Heart left ventricle (tissue), 16 donors: ENCODE measurements around the gene SHISA2. TPM values are rescaled to one million over a fixed set of nuclear protein-coding genes. Genes with fewer than 3 reads are reported as not detected.

Source experiments
- ATAC-seq, 4 donors: fragments of 200-7000 bp; cut with Tn5 transposase; one replicate each; pipeline ENCODE4 v1.9.1; 2020 to 2022; ENCODE audit warnings: moderate library complexity in 4 of 4, mild to moderate bottlenecking in 3 of 4, moderate number of reproducible peaks in 1 of 4
- DNase-seq, 5 donors: peaks; one replicate each; pipeline ENCODE4 v3.0.0-alpha.2; 2020
- H3K27ac ChIP-seq, 12 donors: fragments of 200-600 bp; sonication (generic) in 4 of 12; one replicate each; pipeline versions ENCODE4 v1.5.0 to v1.8.0; 2016 to 2022; ENCODE audit warnings: mild to moderate bottlenecking in 2 of 12
- H3K27me3 ChIP-seq, 9 donors: fragments of 200-600 bp; sonication (generic) in 2 of 9; one replicate each; pipeline versions ENCODE4 v1.5.1 to v1.8.0; 2016 to 2022; ENCODE audit warnings: mild to moderate bottlenecking in 3 of 9
- H3K36me3 ChIP-seq, 9 donors: fragments of 200-600 bp; sonication (generic) in 2 of 9; one replicate each; pipeline versions ENCODE4 v1.5.0 to v1.8.0; 2018 to 2022; ENCODE audit warnings: mild to moderate bottlenecking in 2 of 9
- H3K4me1 ChIP-seq, 12 donors: fragments of 200-600 bp; sonication (generic) in 4 of 12; one replicate each; pipeline versions ENCODE4 v1.5.0 to v1.8.0; 2016 to 2022; ENCODE audit warnings: mild to moderate bottlenecking in 3 of 12
- H3K4me3 ChIP-seq, 12 donors: fragments of 200-600 bp; sonication (generic) in 4 of 12; one replicate each; pipeline versions ENCODE4 v1.5.0 to v1.8.0; 2017 to 2022; ENCODE audit warnings: mild to moderate bottlenecking in 9 of 12, moderate library complexity in 4 of 12
- H3K9me3 ChIP-seq, 12 donors: fragments of 200-600 bp; sonication (generic) in 4 of 12; one replicate each; pipeline versions ENCODE4 v1.5.0 to v1.8.0; 2016 to 2022; ENCODE audit warnings: mild to moderate bottlenecking in 1 of 12
- POLR2A ChIP-seq, 2 donors: fragments of 450-650 bp; IDR thresholded peaks; one replicate each; pipeline ENCODE4 v1.6.1; 2017; ENCODE audit warnings: antibody characterized with exemption in 2 of 2, mild to moderate bottlenecking in 2 of 2, moderate library complexity in 2 of 2
- WGBS, 4 donors: extraction: QIAGEN DNeasy Blood & Tissue Kit in 2 of 4; methylation state at CpG; one replicate each; pipeline versions ENCODE4 v1.1.5 to v1.1.7; 2013 to 2018; 5-methylcytosine and 5-hydroxymethylcytosine counted together
- intact Hi-C, 10 donors: fragments of 100-400 bp; cut with DNase I; formaldehyde crosslinking; loops; one replicate each; pipeline versions ENCODE4 v1.11.1 to v1.14.2; 2022
- polyA plus RNA-seq, 2 donors: library from polyadenylated mRNA; stranded (reverse); fragments of 200-250 nt; gene quantifications; one replicate each; pipeline ENCODE4 v1.2.3, GENCODE V29; 2013
- total RNA-seq, 9 donors: library from RNA; depleted of rRNA in 2 of 9; stranded (reverse); fragments of >200 nt in 2 of 9; fragmentation: NEBNext Ultra II Directional in 3 of 9; extraction: Animal tissue kit (Norgen Biotek cat#: 25700) in 3 of 9; gene quantifications; one replicate each; pipeline versions ENCODE4 v1.1.0 to v1.2.4, GENCODE V29; 2016 to 2023
- TF ChIP-seq, protein P1 (sequence below), 12 donors: fragments of 200-600 bp; sonication (generic) in 4 of 12; IDR thresholded peaks; one replicate each; pipeline versions ENCODE4 v1.5.0 to v1.8.0; 2018 to 2022; ENCODE audit warnings: antibody characterized with exemption in 12 of 12, mild to moderate bottlenecking in 5 of 12
- donor health status: ischemic (EF 13 %, LVEDD 7.1; RV severe dilation, severe dysfunction).
- donor health status: healthy with polysubstance abuse.
- donor health status: DM: no; HTN: yes; CAD: no.
- donor health status: DM: no; HTN: no; CAD: no.
- donor health status: ischemic (EF 25% LVEDD 6.9; RV normal size, moderate dysfunction).
- donor health status: ischemic (EF 25% LVEDD 5.7; RV mildly dilated, moderate dysfunction).
- donor health status: healthy.
- donor health status: DM: yes; HTN: yes; CAD: no.
- donor health status: ischemic (EF 35%, LVEDD 5.7; RV mildly dilated, moderate dysfunction).
- donor health status: nonischemic (EF 11% LVEDD 7.7; RV severe dilation, severe dysfunction).
- donor health status: DM: yes; HTN: yes; CAD: no.
- donor health status: PGD.
- donor health status: ischemic (EF 29% LVEDD 5.4; RV normal size, mild dysfunction).
- donor health status: nonischemic (EF 23%, LVEDD 6.1; RV moderate dilation, normal function).

Gene SHISA2
- total and polyA plus RNA-seq, 11 donors: 0.08 to 0.72 (median 0.12) TPM; not detected in 1

DNA sequence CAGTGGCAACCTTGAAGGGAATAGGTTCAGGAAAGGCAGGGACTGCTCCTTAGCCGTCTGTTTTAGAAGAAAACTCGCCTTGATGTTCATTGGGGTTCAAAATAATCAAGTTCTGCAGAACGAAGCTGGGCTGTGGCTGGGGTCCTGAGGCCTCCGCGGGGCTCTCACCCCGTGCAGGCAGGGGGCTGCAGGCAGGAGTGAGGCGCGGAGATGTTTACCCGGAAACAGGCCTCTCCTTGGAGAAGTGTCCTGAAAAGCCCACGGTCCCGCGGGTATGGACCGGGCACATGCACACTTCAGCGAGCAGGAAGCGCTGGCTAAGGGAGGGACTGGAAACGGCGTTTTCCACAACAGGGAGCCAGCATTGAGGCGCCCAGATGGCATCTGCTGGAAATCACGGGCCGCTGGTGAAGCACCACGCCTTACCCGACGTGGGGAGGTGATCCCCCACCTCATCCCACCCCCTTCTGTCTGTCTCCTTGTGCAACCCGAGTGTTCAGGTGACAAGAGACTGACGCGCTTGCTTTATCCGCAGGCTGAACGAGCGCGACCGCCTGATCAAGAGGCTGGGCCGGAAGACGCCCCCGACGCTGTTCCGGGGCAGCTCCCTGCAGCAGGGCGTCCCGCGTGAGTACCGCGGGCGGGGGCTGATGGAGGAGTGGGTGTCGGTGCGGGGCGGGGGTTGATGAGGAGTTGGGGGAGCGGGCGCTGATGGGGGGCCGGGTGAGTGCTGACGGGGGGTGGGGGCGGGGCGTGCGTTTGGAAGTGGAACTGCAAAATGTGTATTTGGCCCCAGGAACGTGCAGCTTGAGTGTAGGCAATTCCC is 39.6 kb downstream of the SHISA2 start:
- no peaks in the 10 kb centered on the region for H3K36me3 ChIP-seq
- no peak overlapping the region for H3K27ac ChIP-seq
- H3K4me3 ChIP-seq: peak overlapping the region in 9 of 12 donors; percentile 20 to 52 (median 37)
- H3K4me1 ChIP-seq: peaks cover 0 to 29% (median 6%) of the 10 kb centered on the region in 12 donors
- peaks cover 0 to 9% (median 0%) of the 10 kb centered on the region in 12 donors for H3K9me3 ChIP-seq
- TF ChIP-seq POLR2A (IDR thresholded peaks at IDR 0.05): no peak
- TF ChIP-seq, protein P1, sequence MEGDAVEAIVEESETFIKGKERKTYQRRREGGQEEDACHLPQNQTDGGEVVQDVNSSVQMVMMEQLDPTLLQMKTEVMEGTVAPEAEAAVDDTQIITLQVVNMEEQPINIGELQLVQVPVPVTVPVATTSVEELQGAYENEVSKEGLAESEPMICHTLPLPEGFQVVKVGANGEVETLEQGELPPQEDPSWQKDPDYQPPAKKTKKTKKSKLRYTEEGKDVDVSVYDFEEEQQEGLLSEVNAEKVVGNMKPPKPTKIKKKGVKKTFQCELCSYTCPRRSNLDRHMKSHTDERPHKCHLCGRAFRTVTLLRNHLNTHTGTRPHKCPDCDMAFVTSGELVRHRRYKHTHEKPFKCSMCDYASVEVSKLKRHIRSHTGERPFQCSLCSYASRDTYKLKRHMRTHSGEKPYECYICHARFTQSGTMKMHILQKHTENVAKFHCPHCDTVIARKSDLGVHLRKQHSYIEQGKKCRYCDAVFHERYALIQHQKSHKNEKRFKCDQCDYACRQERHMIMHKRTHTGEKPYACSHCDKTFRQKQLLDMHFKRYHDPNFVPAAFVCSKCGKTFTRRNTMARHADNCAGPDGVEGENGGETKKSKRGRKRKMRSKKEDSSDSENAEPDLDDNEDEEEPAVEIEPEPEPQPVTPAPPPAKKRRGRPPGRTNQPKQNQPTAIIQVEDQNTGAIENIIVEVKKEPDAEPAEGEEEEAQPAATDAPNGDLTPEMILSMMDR (IDR thresholded peaks at IDR 0.05): no peak
- 21 to 34% (median 28%) methylated on average over 27 to 53 of the region's 53 CpGs for WGBS, 4 donors
- DNase-seq (peak in 1 of 5 donors; percentile 68), ATAC-seq (peak in 3 of 4 donors; percentile 39 to 58 (median 43))
- intact Hi-C loops: no loop called here
- H3K27me3 ChIP-seq: peaks cover 0 to 20% (median 7%) of the 10 kb centered on the region in 9 donors

GRCh38 chr13:26011208-26011573 is 40.6 kb downstream of the SHISA2 start:
- TF ChIP-seq, protein P1 (IDR thresholded peaks at IDR 0.05): no peak
- TF ChIP-seq POLR2A (IDR thresholded peaks at IDR 0.05): no peak
- intact Hi-C loops: no loop called here
- Histone ChIP-seq H3K4me3 (no peak overlapping the region), H3K27me3 (peaks cover 0 to 20% (median 7%) of the 10 kb centered on the region in 9 donors), H3K4me1 (peaks cover 0 to 19% (median 2%) of the 10 kb centered on the region in 12 donors), H3K36me3 (no peaks in the 10 kb centered on the region), H3K27ac (no peak overlapping the region), H3K9me3 (peaks cover 0 to 9% (median 0%) of the 10 kb centered on the region in 12 donors)
- ATAC-seq (no peak), DNase-seq (no peak)
- WGBS, 4 donors: 89 to 96% (median 94%) methylated on average over 4 of the region's 4 CpGs

DNA sequence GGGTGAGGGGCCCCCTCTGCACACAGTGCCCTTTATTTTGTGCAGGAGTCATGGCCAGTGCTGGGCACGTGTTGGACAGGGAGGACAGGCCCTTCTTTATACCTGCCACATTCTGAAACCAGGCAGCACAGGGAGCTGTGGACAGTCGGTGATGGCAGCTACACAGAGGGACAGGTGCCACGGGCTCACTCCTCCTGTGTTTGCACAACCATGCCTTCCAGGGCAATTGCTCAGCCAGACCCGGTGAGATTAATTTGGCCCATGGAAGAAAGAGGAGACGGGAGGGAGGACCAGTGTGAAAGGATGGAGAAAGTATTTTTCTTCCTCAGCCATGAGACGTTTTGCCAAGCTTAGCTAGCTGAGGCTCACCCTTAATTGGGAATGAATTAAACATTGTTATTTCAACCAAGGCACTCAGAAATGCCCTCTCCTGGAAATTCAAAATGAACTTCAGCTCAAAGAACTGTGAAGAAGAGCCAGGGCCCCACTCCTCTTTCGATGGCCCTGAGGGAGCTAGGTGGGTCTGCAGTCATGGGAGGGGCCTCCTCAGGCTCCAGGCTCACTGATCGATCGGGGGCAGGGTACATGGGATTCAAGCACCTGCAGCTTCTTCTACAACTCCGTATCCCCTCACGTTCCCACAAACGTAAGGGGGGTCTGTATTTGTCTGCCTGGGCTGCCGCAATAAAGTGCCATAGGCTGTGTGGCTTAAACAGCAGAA is 41.2 kb downstream of the SHISA2 start:
- no peak overlapping the region for H3K27ac ChIP-seq
- ATAC-seq (no peak), DNase-seq (no peak)
- H3K36me3 ChIP-seq: no peaks in the 10 kb centered on the region
- peaks cover 0 to 14% (median under 1%) of the 10 kb centered on the region in 12 donors for H3K4me1 ChIP-seq
- TF ChIP-seq, protein P1 (IDR thresholded peaks at IDR 0.05): no peak
- no peak for TF ChIP-seq POLR2A (IDR thresholded peaks at IDR 0.05)
- 85 to 96% (median 88%) methylated on average over 12 to 13 of the region's 13 CpGs for WGBS, 4 donors
- intact Hi-C loops: no loop called here
- no peak overlapping the region for H3K4me3 ChIP-seq
- H3K27me3 ChIP-seq: peaks cover 0 to 20% (median 7%) of the 10 kb centered on the region in 9 donors
- H3K9me3 ChIP-seq: peaks cover 0 to 10% (median under 1%) of the 10 kb centered on the region in 12 donors
